Measurements from ENCODE around the gene IL1RN. TPM values are rescaled to one million over a fixed set of nuclear protein-coding genes. Genes with fewer than 3 reads are reported as not detected.

Gene IL1RN
- total and polyA plus RNA-seq, 2 of the 13 experiments (the other 11 are each of a cell fraction or from before 2014, with no cell fraction given) = 21.2 to 101 TPM

GRCh38 chr2:113180131-113180946, 52.9 kb downstream of the IL1RN start (continued):
- TF ChIP-seq, protein P1, sequence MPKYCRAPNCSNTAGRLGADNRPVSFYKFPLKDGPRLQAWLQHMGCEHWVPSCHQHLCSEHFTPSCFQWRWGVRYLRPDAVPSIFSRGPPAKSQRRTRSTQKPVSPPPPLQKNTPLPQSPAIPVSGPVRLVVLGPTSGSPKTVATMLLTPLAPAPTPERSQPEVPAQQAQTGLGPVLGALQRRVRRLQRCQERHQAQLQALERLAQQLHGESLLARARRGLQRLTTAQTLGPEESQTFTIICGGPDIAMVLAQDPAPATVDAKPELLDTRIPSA (CRISPR knock-in tag; IDR thresholded peaks at IDR 0.05; ENCODE audit: borderline replicate concordance) = no peak
- TF ChIP-seq ZKSCAN5 (CRISPR knock-in tag; IDR thresholded peaks at IDR 0.05) (0 out of 2 replicates have a peak, but pooled peaks have one; percentile 45), ZNF513 (CRISPR knock-in tag; conservative IDR thresholded peaks at IDR 0.05) (no peak), TEF (CRISPR knock-in tag; IDR thresholded peaks at IDR 0.05) (no peak), ZBTB25 (CRISPR knock-in tag; IDR thresholded peaks at IDR 0.05) (no peak), TAF15 (IDR thresholded peaks at IDR 0.05; ENCODE audit: low read depth, low read length, poor library complexity, severe bottlenecking) (no peak), ZNF773 (CRISPR knock-in tag; IDR thresholded peaks at IDR 0.05; ENCODE audit: borderline replicate concordance) (no peak), TOPORS (CRISPR knock-in tag; IDR thresholded peaks at IDR 0.05) (no peak), ZNF441 (CRISPR knock-in tag; IDR thresholded peaks at IDR 0.05; ENCODE audit: borderline replicate concordance) (peak; percentile 52; the same call in 1 of the 2 replicates), CHD2 (IDR thresholded peaks at IDR 0.05; ENCODE audit: low read depth, low read length) (no peak), ZZZ3 (CRISPR knock-in tag; IDR thresholded peaks at IDR 0.05; ENCODE audit: borderline replicate concordance) (no peak), SATB2 (CRISPR knock-in tag; IDR thresholded peaks at IDR 0.05) (no peak), HOXD1 (CRISPR knock-in tag; IDR thresholded peaks at IDR 0.05) (no peak), IRX3 (CRISPR knock-in tag; IDR thresholded peaks at IDR 0.05; ENCODE audit: borderline replicate concordance, low read depth) (no peak), MTA3 (CRISPR knock-in tag; IDR thresholded peaks at IDR 0.05) (no peak)
- TF ChIP-seq, protein P2, sequence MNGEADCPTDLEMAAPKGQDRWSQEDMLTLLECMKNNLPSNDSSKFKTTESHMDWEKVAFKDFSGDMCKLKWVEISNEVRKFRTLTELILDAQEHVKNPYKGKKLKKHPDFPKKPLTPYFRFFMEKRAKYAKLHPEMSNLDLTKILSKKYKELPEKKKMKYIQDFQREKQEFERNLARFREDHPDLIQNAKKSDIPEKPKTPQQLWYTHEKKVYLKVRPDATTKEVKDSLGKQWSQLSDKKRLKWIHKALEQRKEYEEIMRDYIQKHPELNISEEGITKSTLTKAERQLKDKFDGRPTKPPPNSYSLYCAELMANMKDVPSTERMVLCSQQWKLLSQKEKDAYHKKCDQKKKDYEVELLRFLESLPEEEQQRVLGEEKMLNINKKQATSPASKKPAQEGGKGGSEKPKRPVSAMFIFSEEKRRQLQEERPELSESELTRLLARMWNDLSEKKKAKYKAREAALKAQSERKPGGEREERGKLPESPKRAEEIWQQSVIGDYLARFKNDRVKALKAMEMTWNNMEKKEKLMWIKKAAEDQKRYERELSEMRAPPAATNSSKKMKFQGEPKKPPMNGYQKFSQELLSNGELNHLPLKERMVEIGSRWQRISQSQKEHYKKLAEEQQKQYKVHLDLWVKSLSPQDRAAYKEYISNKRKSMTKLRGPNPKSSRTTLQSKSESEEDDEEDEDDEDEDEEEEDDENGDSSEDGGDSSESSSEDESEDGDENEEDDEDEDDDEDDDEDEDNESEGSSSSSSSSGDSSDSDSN (CRISPR knock-in tag; IDR thresholded peaks at IDR 0.05) = peak; percentile 84
- TF ChIP-seq, protein P3, sequence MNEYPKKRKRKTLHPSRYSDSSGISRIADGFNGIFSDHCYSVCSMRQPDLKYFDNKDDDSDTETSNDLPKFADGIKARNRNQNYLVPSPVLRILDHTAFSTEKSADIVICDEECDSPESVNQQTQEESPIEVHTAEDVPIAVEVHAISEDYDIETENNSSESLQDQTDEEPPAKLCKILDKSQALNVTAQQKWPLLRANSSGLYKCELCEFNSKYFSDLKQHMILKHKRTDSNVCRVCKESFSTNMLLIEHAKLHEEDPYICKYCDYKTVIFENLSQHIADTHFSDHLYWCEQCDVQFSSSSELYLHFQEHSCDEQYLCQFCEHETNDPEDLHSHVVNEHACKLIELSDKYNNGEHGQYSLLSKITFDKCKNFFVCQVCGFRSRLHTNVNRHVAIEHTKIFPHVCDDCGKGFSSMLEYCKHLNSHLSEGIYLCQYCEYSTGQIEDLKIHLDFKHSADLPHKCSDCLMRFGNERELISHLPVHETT (CRISPR knock-in tag; conservative IDR thresholded peaks at IDR 0.05) = no peak
- TF ChIP-seq, protein P4, sequence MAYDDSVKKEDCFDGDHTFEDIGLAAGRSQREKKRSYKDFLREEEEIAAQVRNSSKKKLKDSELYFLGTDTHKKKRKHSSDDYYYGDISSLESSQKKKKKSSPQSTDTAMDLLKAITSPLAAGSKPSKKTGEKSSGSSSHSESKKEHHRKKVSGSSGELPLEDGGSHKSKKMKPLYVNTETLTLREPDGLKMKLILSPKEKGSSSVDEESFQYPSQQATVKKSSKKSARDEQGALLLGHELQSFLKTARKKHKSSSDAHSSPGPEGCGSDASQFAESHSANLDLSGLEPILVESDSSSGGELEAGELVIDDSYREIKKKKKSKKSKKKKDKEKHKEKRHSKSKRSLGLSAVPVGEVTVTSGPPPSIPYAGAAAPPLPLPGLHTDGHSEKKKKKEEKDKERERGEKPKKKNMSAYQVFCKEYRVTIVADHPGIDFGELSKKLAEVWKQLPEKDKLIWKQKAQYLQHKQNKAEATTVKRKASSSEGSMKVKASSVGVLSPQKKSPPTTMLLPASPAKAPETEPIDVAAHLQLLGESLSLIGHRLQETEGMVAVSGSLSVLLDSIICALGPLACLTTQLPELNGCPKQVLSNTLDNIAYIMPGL (CRISPR knock-in tag; IDR thresholded peaks at IDR 0.05; ENCODE audit: borderline replicate concordance in 1 of 2, low read depth in 1 of 2) = peak; percentile 65 to 79
